HUES48 (cell line): Measurements from ENCODE around the gene NOTUM.

Source experiments
- H3K27ac ChIP-seq: one replicate; pipeline ENCODE4 v1.7.0; 2013; ENCODE audit warnings: low read depth, low read length, inconsistent platforms
- H3K27me3 ChIP-seq: 2 replicates; pipeline ENCODE4 v1.6.1; 2013; ENCODE audit warnings: mild to moderate bottlenecking, low read length; ENCODE audit not compliant: control insufficient read depth, insufficient read depth
- H3K36me3 ChIP-seq: 2 replicates; pipeline ENCODE4 v1.6.1; 2013; ENCODE audit warnings: low read length; ENCODE audit not compliant: control insufficient read depth, insufficient read depth
- H3K4me1 ChIP-seq: 2 replicates; pipeline ENCODE4 v1.6.1; 2013; ENCODE audit warnings: mild to moderate bottlenecking, low read length; ENCODE audit not compliant: control insufficient read depth, insufficient read depth
- H3K4me3 ChIP-seq: 2 replicates; pipeline ENCODE4 v1.5.1; 2013; ENCODE audit warnings: mild to moderate bottlenecking, low read depth, low read length
- H3K9ac ChIP-seq: 2 replicates; pipeline ENCODE4 v1.6.1; 2013; ENCODE audit warnings: mild to moderate bottlenecking, low read depth, low read length, moderate library complexity
- H3K9me3 ChIP-seq: 2 replicates; pipeline ENCODE4 v1.6.1; 2013; ENCODE audit warnings: low read length; ENCODE audit not compliant: control insufficient read depth, insufficient read depth

NOTUM gene

DNA sequence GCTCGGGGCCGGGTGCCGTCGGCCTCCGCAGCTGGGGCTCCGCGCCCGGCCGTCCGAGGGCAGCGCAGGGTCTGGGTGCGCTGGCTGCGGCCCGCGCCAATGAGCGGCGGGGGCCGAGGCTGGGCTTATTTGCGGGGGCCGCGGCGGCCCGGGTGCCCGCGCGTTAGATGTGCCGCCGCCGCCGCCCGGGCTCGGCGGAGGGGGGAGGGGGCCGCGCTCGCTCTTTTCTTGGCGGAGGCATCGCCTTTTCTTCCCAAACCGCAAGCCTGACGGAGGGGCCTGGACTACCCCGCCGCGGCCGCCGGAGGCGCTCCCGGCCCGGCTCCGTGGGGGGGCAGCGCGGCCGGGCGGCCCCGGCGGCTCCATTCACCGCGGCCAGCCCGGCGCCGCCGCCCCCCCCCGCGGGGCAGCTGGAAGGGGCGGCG lies at the start of gene NOTUM:
Gene NOTUM, minus strand, starts transcription at position 101 of the 425 bp plus-strand sequence. CDS start 278 bp downstream, outside the sequence.
- Histone ChIP-seq H3K4me1 (no peaks in the 10 kb centered on the region), H3K9me3 (no peaks in the 10 kb centered on the region), H3K27ac (no peak within 1 kb of the TSS), H3K4me3 (peak within 1 kb of the TSS; percentile 41; the same call in 1 of the 2 replicates), H3K27me3 (peaks cover 87% of the 10 kb centered on the region), H3K9ac (no peak within 1 kb of the TSS), H3K36me3 (no peaks in the 10 kb centered on the region)

- Histone ChIP-seq H3K4me1 (no peaks in the 10 kb centered on the region), H3K36me3 (no peaks in the 10 kb centered on the region), H3K27ac (no peak overlapping the region), H3K9me3 (no peaks in the 10 kb centered on the region), H3K4me3 (no peak overlapping the region), H3K9ac (no peak overlapping the region), H3K27me3 (no peaks in the 10 kb centered on the region)
Observed at GRCh38 chr17:82009413-82009812, 48.4 kb upstream of the NOTUM start.

DNA sequence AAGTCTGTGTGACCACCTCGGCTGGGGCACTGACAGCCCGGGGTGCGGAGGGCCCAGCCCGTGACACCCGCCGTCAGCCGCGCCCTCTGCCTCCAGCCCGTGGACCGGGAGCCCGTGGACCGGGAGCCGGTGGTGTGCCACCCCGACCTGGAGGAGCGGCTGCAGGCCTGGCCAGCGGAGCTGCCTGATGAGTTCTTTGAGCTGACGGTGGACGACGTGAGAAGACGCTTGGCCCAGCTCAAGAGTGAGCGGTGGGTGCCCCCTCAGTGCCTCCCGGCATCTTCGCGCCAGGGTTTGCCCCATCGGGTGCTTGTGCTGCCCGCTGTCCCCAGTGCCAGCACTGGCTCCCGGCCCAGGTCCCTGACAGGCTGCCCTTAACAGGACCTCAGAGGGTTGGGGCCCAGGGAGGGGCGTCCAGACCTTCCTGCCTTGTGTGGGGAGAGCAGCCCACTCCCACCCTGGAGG lies 48.0 kb upstream of the NOTUM start:
- Histone ChIP-seq H3K4me1 (no peaks in the 10 kb centered on the region), H3K27me3 (no peaks in the 10 kb centered on the region), H3K4me3 (no peak overlapping the region), H3K9me3 (no peaks in the 10 kb centered on the region), H3K36me3 (no peaks in the 10 kb centered on the region), H3K9ac (no peak overlapping the region), H3K27ac (no peak overlapping the region)

DNA sequence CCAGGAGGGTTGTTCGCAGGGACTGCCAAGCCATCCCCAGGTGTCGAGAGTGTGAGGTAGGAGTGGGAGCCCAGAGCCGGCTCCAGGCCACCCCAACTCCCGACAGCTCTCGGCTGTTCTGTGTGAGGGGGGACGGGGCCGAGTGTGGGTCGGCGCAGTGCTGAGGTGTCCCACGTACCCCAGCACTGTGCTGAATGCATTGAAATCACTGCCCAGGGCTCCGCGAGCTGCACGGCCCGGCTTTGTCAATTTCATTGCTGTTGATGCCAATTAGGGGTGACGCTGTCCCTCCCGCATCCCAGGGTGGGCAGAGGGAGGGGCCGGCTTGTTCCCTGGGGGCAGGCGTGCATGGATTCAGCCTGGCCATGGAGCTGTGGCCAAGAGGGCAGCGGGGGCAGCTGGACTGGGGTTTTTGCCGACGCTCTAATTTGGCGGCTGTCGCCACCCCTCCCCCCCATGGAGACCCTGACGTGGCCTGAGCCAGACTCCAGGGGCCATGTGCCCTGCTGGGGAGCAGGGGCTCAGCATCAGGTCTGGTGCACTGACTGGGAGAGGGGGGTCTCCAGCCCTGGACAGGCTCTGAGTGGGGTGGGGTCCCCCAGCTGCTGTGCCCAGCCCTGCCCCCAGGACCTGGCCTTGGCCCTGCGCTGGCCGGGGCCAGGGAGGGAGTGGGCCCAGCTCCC lies 47.4 kb upstream of the NOTUM start:
- H3K9ac ChIP-seq, result no peak overlapping the region
- no peaks in the 10 kb centered on the region for H3K9me3 ChIP-seq
- no peaks in the 10 kb centered on the region for H3K36me3 ChIP-seq
- H3K4me1 ChIP-seq, result no peaks in the 10 kb centered on the region
- no peak overlapping the region for H3K27ac ChIP-seq
- no peak overlapping the region for H3K4me3 ChIP-seq
- H3K27me3 ChIP-seq, result no peaks in the 10 kb centered on the region

GRCh38 chr17:82007495-82008257 lies 46.7 kb upstream of the NOTUM start:
- Histone ChIP-seq H3K9ac (no peak overlapping the region), H3K4me3 (no peak overlapping the region), H3K27me3 (no peaks in the 10 kb centered on the region), H3K4me1 (no peaks in the 10 kb centered on the region), H3K9me3 (no peaks in the 10 kb centered on the region), H3K36me3 (no peaks in the 10 kb centered on the region), H3K27ac (no peak overlapping the region)

DNA sequence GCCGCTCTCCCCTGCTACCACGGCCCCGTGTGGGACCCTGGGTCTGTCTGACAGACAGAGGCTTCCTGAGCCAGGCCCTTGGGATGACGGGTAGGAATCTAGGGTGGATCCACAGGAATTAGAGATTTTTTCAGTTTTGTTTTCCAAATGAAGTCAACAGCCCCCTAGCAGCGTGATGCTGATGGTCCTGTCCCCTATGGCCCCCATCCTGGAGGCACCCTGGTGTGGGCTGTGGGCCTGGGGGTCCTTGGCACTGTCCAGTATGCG lies 46.2 kb upstream of the NOTUM start:
- Histone ChIP-seq H3K4me1 (no peaks in the 10 kb centered on the region), H3K36me3 (no peaks in the 10 kb centered on the region), H3K9ac (no peak overlapping the region), H3K27ac (no peak overlapping the region), H3K27me3 (no peaks in the 10 kb centered on the region), H3K4me3 (no peak overlapping the region), H3K9me3 (no peaks in the 10 kb centered on the region)

- no peaks in the 10 kb centered on the region for H3K27me3 ChIP-seq
- no peaks in the 10 kb centered on the region for H3K9me3 ChIP-seq
- H3K4me3 ChIP-seq, result no peak overlapping the region
- H3K9ac ChIP-seq, result no peak overlapping the region
- H3K27ac ChIP-seq, result no peak overlapping the region
- no peaks in the 10 kb centered on the region for H3K36me3 ChIP-seq
- no peaks in the 10 kb centered on the region for H3K4me1 ChIP-seq
Observed at GRCh38 chr17:82006468-82007227, 45.7 kb upstream of the NOTUM start.

DNA sequence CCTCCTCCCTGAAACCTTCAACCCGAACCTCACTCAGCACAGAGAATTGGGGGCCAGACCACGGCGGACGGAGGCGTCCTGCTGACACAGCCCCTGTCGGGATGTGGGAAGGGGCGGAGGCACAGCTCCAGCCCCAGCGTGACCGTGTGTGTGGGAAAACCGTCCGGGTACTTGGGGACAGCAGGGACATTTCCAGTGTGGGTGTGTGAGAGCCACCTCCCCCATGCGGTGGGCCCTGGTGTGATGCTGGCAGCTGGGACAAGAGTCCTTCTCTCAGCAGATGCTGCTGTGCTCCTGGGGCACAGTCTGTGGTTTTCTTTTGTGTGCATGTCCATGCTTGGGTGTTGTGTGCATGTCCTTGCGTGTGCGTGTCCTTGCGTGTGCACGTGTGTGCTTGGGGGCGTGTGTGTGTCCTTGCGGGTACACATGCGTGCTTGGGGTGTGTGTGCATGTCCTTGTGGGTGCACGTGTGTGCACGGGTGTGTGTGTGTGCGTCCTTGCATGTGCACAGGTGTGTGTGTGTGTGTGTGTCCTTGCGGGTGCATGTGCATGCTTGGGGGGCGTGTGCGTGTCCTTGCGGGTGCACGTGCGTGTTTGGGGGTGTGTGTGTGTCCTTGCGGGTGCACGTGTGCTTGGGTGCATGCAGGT lies 44.8 kb upstream of the NOTUM start:
- Histone ChIP-seq H3K27ac (no peak overlapping the region), H3K4me1 (no peaks in the 10 kb centered on the region), H3K9me3 (no peaks in the 10 kb centered on the region), H3K27me3 (no peaks in the 10 kb centered on the region), H3K36me3 (no peaks in the 10 kb centered on the region), H3K4me3 (no peak overlapping the region), H3K9ac (no peak overlapping the region)

DNA sequence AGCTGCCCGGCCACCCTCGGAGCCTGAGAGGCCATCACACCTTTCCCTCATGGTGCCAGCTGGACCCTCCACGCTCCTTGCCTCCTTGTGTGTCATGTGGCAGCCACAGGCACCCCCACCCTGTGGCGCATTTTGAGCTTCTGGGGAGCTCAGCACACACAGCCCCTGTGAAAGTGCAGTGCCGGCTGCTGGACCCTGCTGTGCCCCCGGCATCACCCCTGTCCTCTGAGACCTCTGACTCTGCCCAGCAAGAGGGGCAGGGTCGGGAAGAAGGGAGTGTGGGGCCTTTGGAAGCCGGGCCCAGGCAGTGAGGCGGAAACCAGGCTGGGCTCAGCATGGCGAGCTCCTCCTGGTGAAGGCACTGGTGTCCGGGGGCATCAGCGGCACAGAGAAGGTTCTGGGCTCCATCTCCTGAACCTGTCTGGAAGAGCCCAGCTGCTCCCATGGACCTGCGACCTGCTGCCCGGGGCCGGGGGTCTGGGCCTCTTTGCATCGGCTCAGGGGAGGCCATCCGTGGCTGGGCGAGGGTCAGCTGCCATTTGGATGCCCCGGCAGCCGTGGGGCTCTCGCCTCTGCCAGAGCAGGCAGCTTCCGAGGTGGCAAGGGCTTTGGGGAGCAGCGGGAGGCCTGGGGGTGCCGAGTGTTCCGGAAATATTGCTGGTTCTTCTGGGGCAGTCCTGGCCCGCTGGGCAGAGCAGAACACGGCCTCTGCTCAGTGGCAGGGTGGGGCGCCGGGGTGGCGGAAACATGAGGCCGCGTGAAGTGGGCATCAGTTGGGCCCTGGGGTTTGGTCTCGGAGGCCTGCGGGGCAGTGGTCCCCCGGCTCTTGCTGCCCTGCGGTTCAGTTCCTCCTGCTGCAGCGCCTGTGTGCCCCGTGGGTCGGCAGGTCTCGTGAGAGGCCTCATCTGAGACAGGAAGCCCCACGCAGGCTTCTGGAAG lies 43.8 kb upstream of the NOTUM start:
- H3K4me1 ChIP-seq, result no peaks in the 10 kb centered on the region

More for the DNA sequence above, 43.8 kb upstream of the NOTUM start:
- H3K27me3 ChIP-seq, result no peaks in the 10 kb centered on the region
- H3K27ac ChIP-seq, result no peak overlapping the region
- H3K9me3 ChIP-seq, result no peaks in the 10 kb centered on the region
- no peak overlapping the region for H3K9ac ChIP-seq
- no peak overlapping the region for H3K4me3 ChIP-seq
- H3K36me3 ChIP-seq, result no peaks in the 10 kb centered on the region
